ENCODE measurements around the gene LRRC71.
A peak's percentile ranks its signal among the peaks of the same experiment; 100 is the strongest.

The LRRC71 gene

DNA sequence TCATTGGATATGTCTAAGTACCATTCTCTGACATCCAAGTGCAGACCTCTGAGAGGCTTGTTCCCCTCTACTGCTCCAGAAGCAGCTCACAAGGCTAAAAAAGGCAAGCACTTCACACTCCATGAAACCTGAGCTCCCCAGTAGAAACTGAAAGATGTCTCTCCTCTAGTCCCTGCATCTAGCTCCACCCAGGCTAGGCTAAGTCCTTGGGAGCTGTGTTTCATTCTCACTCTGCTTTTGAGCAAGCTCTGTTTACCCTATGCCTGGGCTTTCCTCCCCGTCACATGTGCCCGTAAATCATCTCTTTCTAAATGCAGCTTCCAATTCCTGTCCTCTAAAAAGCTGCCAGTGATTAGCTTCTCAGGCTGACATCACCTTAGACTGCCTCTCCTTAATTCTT is 39.0 kb downstream of the LRRC71 start:
- Mint-ChIP-seq H3K4me3 (no peak overlapping the region), H3K36me3 (peaks cover 8% of the 10 kb centered on the region), H3K9me3 (no peaks in the 10 kb centered on the region), H3K27ac (no peak overlapping the region), H3K4me1 (peaks cover 16% of the 10 kb centered on the region), H3K27me3 (no peaks in the 10 kb centered on the region)
- ATAC-seq, result no peak

DNA sequence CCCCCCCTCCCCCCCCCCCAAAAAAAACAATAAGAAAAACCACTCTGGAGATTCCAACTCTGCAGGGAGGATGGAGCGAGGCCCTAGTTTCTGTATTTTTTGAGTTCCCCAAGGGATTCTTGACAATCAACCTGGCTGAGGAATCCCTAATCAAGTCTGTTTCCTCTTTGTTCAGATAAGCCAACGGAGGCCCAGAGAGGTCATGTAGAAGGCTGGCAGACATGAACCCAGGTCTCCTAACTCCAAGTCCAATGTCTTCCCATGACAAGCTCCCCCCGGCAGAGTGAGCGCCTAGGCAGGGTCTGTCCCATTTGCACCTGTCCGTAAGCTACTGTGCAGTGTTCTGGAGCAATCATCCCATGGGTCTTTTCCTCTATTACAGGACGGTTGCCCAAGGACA is 39.5 kb downstream of the LRRC71 start:
- ATAC-seq, result no peak
- Mint-ChIP-seq H3K4me3 (no peak overlapping the region), H3K27me3 (no peaks in the 10 kb centered on the region), H3K27ac (no peak overlapping the region), H3K36me3 (peaks cover 5% of the 10 kb centered on the region), H3K4me1 (peaks cover 18% of the 10 kb centered on the region), H3K9me3 (no peaks in the 10 kb centered on the region)

- Mint-ChIP-seq H3K9me3 (no peaks in the 10 kb centered on the region), H3K27me3 (no peaks in the 10 kb centered on the region), H3K36me3 (peaks cover 5% of the 10 kb centered on the region), H3K4me3 (no peak overlapping the region), H3K27ac (no peak overlapping the region), H3K4me1 (peaks cover 18% of the 10 kb centered on the region)
- ATAC-seq, result no peak
Measured at GRCh38 chr1:156961709-156962108, 41.3 kb downstream of the LRRC71 start.

DNA sequence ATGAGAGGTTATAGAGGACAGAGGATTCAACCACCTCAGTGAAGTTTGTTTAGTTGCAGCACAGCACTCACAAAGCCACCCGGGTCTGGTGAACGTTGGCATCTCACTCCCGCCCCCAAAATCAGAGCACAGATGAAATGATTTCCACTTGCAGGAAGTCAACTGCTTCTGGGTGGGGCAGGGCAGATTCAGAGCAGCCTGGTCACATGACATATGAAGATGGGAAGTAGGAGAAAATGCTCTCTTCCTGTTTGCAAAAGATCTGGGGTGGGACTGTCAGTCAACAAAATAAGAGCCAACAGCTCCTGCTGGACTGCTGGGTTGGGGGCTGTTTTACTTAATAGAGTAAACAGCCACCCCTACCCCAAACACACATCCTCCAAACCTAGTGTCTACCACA is 43.2 kb downstream of the LRRC71 start:
- peaks cover 11% of the 10 kb centered on the region for H3K27me3 Mint-ChIP-seq
- peaks cover 5% of the 10 kb centered on the region for H3K36me3 Mint-ChIP-seq
- peak overlapping the region; percentile 58 for H3K27ac Mint-ChIP-seq
- H3K9me3 Mint-ChIP-seq, result no peaks in the 10 kb centered on the region
- peaks cover 18% of the 10 kb centered on the region for H3K4me1 Mint-ChIP-seq
- peak; percentile 34 for ATAC-seq
- H3K4me3 Mint-ChIP-seq, result peak overlapping the region; percentile 22

DNA sequence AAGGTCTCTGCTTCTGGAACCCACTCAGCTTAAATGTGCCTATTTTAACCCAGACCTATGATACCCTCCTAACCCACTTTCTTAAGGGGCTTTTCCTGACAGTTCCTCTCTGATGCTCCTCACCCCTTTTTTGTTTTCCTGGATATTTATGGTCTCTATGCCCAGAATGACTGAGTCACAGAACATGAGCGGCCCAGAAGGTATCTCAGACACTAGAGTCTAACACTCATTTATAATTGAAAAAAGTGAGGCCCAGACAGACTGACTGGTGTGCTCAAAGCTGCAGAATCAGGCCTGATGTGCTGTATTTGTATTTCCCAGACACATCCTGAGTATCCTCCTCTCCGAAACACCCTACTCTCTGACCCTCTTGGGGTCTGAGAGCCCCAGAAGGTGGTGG is 44.0 kb downstream of the LRRC71 start:
- Mint-ChIP-seq H3K4me3 (no peak overlapping the region), H3K27me3 (peaks cover 19% of the 10 kb centered on the region), H3K36me3 (peaks cover 5% of the 10 kb centered on the region), H3K9me3 (no peaks in the 10 kb centered on the region), H3K4me1 (peaks cover 18% of the 10 kb centered on the region), H3K27ac (peak overlapping the region; percentile 58)
- no peak for ATAC-seq

DNA sequence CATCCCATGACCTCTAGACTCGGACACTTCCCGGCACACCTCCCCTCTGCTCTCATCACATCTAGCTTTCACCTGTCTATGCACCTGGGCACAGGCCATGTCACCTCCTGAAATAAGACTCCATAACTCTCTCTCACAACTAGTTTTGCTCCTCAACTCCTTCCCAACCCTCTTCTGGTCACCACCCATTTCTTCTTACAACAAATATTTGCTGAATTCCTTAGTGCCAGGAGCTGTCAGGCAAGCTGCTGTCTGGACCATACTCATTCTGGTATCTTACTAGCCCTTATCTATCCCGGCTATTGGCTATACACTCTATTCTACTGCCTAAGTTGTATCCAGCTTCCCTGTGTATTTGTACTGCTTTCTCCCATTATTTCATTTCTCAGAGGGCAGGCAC is 49.1 kb downstream of the LRRC71 start:
- peaks cover 42% of the 10 kb centered on the region for H3K27me3 Mint-ChIP-seq

DNA sequence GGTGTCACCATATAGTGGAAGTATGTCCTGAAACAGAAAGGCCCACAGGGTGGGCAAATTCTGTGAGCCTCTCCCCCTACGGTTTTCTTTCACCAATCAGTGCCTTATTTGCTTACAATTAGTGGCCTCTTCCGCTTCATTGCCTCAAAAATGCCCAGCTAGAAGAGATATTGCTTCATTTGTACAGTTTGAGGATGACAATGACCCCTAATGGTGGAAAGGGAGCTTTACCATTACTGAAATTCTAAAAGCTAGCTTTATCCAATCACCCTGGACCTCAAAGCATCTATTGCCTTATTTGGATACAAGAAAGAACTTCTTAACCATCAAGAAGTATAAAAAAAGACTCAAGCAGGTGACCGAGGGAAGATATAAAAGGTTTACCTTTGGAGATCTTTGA is 49.6 kb downstream of the LRRC71 start:
- no peaks in the 10 kb centered on the region for H3K4me1 Mint-ChIP-seq
- H3K4me3 Mint-ChIP-seq, result no peak overlapping the region
- H3K9me3 Mint-ChIP-seq, result no peaks in the 10 kb centered on the region
- no peak overlapping the region for H3K27ac Mint-ChIP-seq
- H3K36me3 Mint-ChIP-seq, result no peaks in the 10 kb centered on the region
- ATAC-seq, result no peak
- H3K27me3 Mint-ChIP-seq, result peaks cover 42% of the 10 kb centered on the region

More for the DNA sequence above, 49.1 kb downstream of the LRRC71 start:
- no peaks in the 10 kb centered on the region for H3K9me3 Mint-ChIP-seq
- peaks cover 2% of the 10 kb centered on the region for H3K4me1 Mint-ChIP-seq
- no peak overlapping the region for H3K27ac Mint-ChIP-seq
- no peak for ATAC-seq
- no peaks in the 10 kb centered on the region for H3K36me3 Mint-ChIP-seq
- no peak overlapping the region for H3K4me3 Mint-ChIP-seq

GRCh38 chr1:156973417-156973816 is 53.0 kb downstream of the LRRC71 start:
- no peak overlapping the region for H3K4me3 Mint-ChIP-seq
- no peaks in the 10 kb centered on the region for H3K36me3 Mint-ChIP-seq
- H3K27ac Mint-ChIP-seq, result no peak overlapping the region
- peaks cover 45% of the 10 kb centered on the region for H3K27me3 Mint-ChIP-seq
- ATAC-seq, result no peak
- no peaks in the 10 kb centered on the region for H3K9me3 Mint-ChIP-seq
- no peaks in the 10 kb centered on the region for H3K4me1 Mint-ChIP-seq

DNA sequence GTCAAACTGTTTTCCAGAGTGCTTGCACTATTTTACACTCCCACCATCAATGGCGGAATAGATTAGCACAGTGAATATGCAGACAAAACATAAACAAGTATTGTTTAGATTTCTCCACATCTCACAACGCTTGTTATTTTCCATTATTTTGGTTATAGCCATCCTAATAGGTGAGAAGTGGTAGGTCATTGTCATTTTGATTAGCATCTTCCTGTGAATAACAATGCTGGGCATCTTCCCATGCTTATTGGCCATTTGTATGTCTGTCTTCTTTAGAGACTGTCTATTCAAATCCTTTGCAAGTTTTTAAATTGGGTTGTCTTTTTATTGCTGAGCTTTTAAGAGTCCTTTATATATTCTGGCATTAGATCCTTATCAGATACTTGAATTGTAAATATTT is 54.7 kb downstream of the LRRC71 start:
- Mint-ChIP-seq H3K9me3 (no peaks in the 10 kb centered on the region), H3K4me1 (no peaks in the 10 kb centered on the region), H3K36me3 (no peaks in the 10 kb centered on the region), H3K4me3 (no peak overlapping the region), H3K27me3 (peaks cover 46% of the 10 kb centered on the region), H3K27ac (no peak overlapping the region)
- no peak for ATAC-seq

DNA sequence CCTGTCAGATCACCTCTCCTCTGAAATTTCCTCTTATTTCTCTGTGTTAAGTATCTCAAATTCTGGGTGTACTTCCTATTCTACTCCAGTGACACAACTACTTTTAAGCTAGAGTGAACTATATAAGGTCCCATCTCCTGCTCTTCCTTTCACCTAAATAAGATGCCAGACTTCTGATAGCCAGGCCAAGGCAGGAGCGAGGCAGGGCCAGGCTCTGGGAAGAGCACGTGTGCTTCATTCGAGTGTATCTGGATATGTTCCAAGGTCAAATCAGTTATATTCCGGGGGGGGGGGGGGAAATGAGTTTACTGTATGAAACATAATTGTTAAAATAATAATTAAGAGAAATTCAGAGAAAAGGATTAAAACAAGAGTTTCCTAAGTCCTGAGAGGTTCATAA is 60.1 kb downstream of the LRRC71 start:
- no peak for ATAC-seq
- Mint-ChIP-seq H3K4me3 (no peak overlapping the region), H3K9me3 (no peaks in the 10 kb centered on the region), H3K27me3 (peaks cover 53% of the 10 kb centered on the region), H3K4me1 (no peaks in the 10 kb centered on the region), H3K27ac (no peak overlapping the region), H3K36me3 (no peaks in the 10 kb centered on the region)

All from stimulated activated memory B cell treated with anti-CD40 and anti-IgM and Interleukin-4, amounts not matched to agents 10 μg/mL and 1 μg/mL and 100 μg/mL, for 72 hours (primary cell).